Mesenchymal stem cell (in vitro differentiated cells and primary cell): ENCODE data around the gene PPIP5K1.

ENCODE experiments used
- DNase-seq: peaks from one replicate; pipeline ENCODE4 v3.0.0-alpha.2; 2013
- H2AFZ ChIP-seq: one replicate; pipeline ENCODE4 v1.6.1; 2013; ENCODE audit warnings: low read depth, mild to moderate bottlenecking, control low read depth, inconsistent platforms, low read length, moderate library complexity
- H2AK5ac ChIP-seq: 2 replicates; pipeline ENCODE4 v1.6.1; 2013; ENCODE audit warnings: low read length, moderate library complexity, mild to moderate bottlenecking, inconsistent platforms; ENCODE audit not compliant: severe bottlenecking
- H2BK120ac ChIP-seq: one replicate; pipeline ENCODE4 v1.6.1; 2013; ENCODE audit warnings: low read depth, mild to moderate bottlenecking, inconsistent platforms, low read length, moderate library complexity
- H2BK12ac ChIP-seq, 2 experiments: one replicate each; pipeline ENCODE4 v1.6.1; 2013; ENCODE audit warnings: inconsistent platforms in 2 of 2, low read length in 2 of 2, mild to moderate bottlenecking in 2 of 2, moderate library complexity in 2 of 2, control low read depth in 1 of 2
- H2BK15ac ChIP-seq: one replicate; pipeline ENCODE4 v1.6.1; 2013; ENCODE audit warnings: mild to moderate bottlenecking, low read depth, inconsistent platforms; ENCODE audit not compliant: poor library complexity, severe bottlenecking
- H2BK5ac ChIP-seq: 2 replicates; pipeline ENCODE4 v1.6.1; 2013; ENCODE audit warnings: low read depth, mild to moderate bottlenecking, low read length, control low read depth, inconsistent platforms; ENCODE audit not compliant: poor library complexity, severe bottlenecking
- H3K14ac ChIP-seq, 2 experiments: one replicate each; pipeline ENCODE4 v1.6.1; 2013; ENCODE audit warnings: inconsistent platforms in 2 of 2, low read length in 2 of 2, control low read depth in 1 of 2, mild to moderate bottlenecking in 1 of 2, moderate library complexity in 1 of 2
- H3K18ac ChIP-seq, 2 experiments: one replicate each; pipeline ENCODE4 v1.6.1; 2013; ENCODE audit warnings: inconsistent platforms in 2 of 2, low read length in 2 of 2, control low read depth in 1 of 2, low read depth in 1 of 2, mild to moderate bottlenecking in 1 of 2
- H3K23ac ChIP-seq, 2 experiments: one replicate each; pipeline ENCODE4 v1.6.1; 2013; ENCODE audit warnings: inconsistent platforms in 2 of 2, low read length in 2 of 2, mild to moderate bottlenecking in 2 of 2, moderate library complexity in 2 of 2, control low read depth in 1 of 2
- H3K27ac ChIP-seq: 2 replicates; pipeline ENCODE4 v1.5.1; 2013; ENCODE audit warnings: mild to moderate bottlenecking, moderate library complexity, low read length, control low read depth, inconsistent platforms; ENCODE audit not compliant: poor library complexity, severe bottlenecking
- H3K27me3 ChIP-seq, 2 experiments: 2 replicates each; pipeline versions ENCODE4 v1.6.1 to v1.7.0; 2013; ENCODE audit warnings: low read length in 2 of 2, mild to moderate bottlenecking in 2 of 2, moderate library complexity in 2 of 2, control low read depth in 1 of 2, inconsistent platforms in 1 of 2; ENCODE audit not compliant: control insufficient read depth in 1 of 2, insufficient read depth in 1 of 2
- H3K36me3 ChIP-seq, 2 experiments: 2 replicates each; pipeline versions ENCODE4 v1.6.1 to v1.7.0; 2013; ENCODE audit warnings: low read length in 2 of 2, control low read depth in 1 of 2, inconsistent platforms in 1 of 2, low read depth in 1 of 2, mild to moderate bottlenecking in 1 of 2; ENCODE audit not compliant: insufficient read depth in 2 of 2, control insufficient read depth in 1 of 2
- H3K4ac ChIP-seq, 2 experiments: one replicate each; pipeline ENCODE4 v1.6.1; 2013; ENCODE audit warnings: inconsistent platforms in 2 of 2, low read length in 2 of 2, mild to moderate bottlenecking in 2 of 2, moderate library complexity in 2 of 2, control low read depth in 1 of 2, low read depth in 1 of 2
- H3K4me1 ChIP-seq: 2 replicates; pipeline ENCODE4 v1.6.1; 2013; ENCODE audit warnings: low read depth, low read length, control low read depth; ENCODE audit not compliant: control insufficient read depth, insufficient read depth
- H3K4me2 ChIP-seq: 2 replicates; pipeline ENCODE4 v1.6.1; 2013; ENCODE audit warnings: low read length, mild to moderate bottlenecking, inconsistent platforms; ENCODE audit not compliant: poor library complexity, severe bottlenecking
- H3K4me3 ChIP-seq, 2 experiments: 2 replicates each; pipeline versions ENCODE4 v1.5.1 to v1.7.0; 2013; ENCODE audit warnings: low read length in 2 of 2, mild to moderate bottlenecking in 2 of 2, control low read depth in 1 of 2, low read depth in 1 of 2; ENCODE audit not compliant: insufficient read depth in 1 of 2
- H3K79me1 ChIP-seq: replicated peaks from 2 replicates; pipeline ENCODE4 v1.6.1; 2013; ENCODE audit warnings: mild to moderate bottlenecking, control low read depth, low read length, inconsistent platforms; ENCODE audit not compliant: poor library complexity, severe bottlenecking
- H3K9ac ChIP-seq: 2 replicates; pipeline ENCODE4 v1.7.0; 2013; ENCODE audit warnings: mild to moderate bottlenecking, low read length, moderate library complexity
- H3K9me3 ChIP-seq: 2 replicates; pipeline ENCODE4 v1.7.0; 2013; ENCODE audit warnings: mild to moderate bottlenecking, low read length; ENCODE audit not compliant: control insufficient read depth
- H4K8ac ChIP-seq: one replicate; pipeline ENCODE4 v1.6.1; 2013; ENCODE audit warnings: inconsistent platforms, mild to moderate bottlenecking, low read length, moderate library complexity
- H4K91ac ChIP-seq: one replicate; pipeline ENCODE4 v1.6.1; 2013; ENCODE audit warnings: mild to moderate bottlenecking, low read length, inconsistent platforms
- WGBS: methylation state at CpG from one replicate; pipeline ENCODE4 v1.1.7; 2013; ENCODE audit warnings: mixed read lengths; 5-methylcytosine and 5-hydroxymethylcytosine counted together

PPIP5K1 gene

DNA sequence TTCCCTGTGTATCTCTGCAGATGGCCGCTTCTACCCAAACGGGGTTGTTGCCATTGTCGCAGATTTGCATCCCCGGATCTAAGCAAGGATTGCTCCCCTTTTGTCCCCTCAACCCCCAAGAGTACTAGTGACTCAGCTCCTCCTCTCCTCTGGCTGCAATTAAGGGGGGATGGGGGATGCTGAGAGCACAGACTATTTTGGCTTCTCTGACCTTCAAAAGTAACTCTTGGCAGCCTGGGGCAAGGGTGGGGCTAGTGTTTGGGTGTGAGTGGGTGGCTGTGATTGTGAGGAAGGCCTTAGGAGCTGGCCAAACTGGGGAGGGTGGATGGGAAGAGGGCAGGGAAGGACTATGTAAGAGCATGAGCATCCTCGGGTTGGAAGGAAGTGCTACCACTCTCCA is 73.8 kb downstream of the PPIP5K1 start:
- WGBS = 40% methylated on average over 2 of the region's 5 CpGs
- Histone ChIP-seq H3K9me3 (no peaks in the 10 kb centered on the region), H2BK15ac (peak overlapping the region; percentile 50), H3K4me1 (peaks cover 28% of the 10 kb centered on the region), H4K91ac (peak overlapping the region; percentile 71), H3K9ac (peak overlapping the region; percentile 95), H3K4ac (peak overlapping the region in 1 of 2 experiments; percentile 37), H3K79me1 (peaks cover 19% of the 10 kb centered on the region), H3K18ac (peak overlapping the region; percentile 22 to 85), H3K23ac (no peak overlapping the region), H2AFZ (no peak overlapping the region), H3K27me3 (peaks cover 0 to 14% of the 10 kb centered on the region in 2 experiments), H3K4me2 (no peak overlapping the region), H2BK5ac (no peak overlapping the region), H3K14ac (no peak overlapping the region), H2AK5ac (peak overlapping the region; percentile 14), H4K8ac (peak overlapping the region; percentile 83), H3K4me3 (peak overlapping the region in 1 of 2 experiments; percentile 99), H2BK120ac (peak overlapping the region; percentile 54), H3K36me3 (peaks cover 8 to 14% of the 10 kb centered on the region in 2 experiments), H3K27ac (peak overlapping the region; percentile 3), H2BK12ac (peak overlapping the region; percentile 11 to 69)
- peak; percentile 28 for DNase-seq

- peaks cover 4 to 10% of the 10 kb centered on the region in 2 experiments for H3K36me3 ChIP-seq
- H3K27ac ChIP-seq = no peak overlapping the region
- no peaks in the 10 kb centered on the region for H3K9me3 ChIP-seq
- no peak overlapping the region for H2BK120ac ChIP-seq
- WGBS = no CpG with 5 or more reads among the region's 2 CpGs
- no peak overlapping the region for H2BK5ac ChIP-seq
- H2BK15ac ChIP-seq = no peak overlapping the region
- no peak overlapping the region for H3K14ac ChIP-seq
- no peak for DNase-seq
- H4K8ac ChIP-seq = peak overlapping the region; percentile 83
- H3K4me1 ChIP-seq = peaks cover 32% of the 10 kb centered on the region
- H3K4ac ChIP-seq = no peak overlapping the region
- no peak overlapping the region for H4K91ac ChIP-seq
- peak overlapping the region; percentile 72 for H2AK5ac ChIP-seq
- H3K9ac ChIP-seq = peak overlapping the region; percentile 95
- peaks cover 19% of the 10 kb centered on the region for H3K79me1 ChIP-seq
- peak overlapping the region in 1 of 2 experiments; percentile 48 for H3K18ac ChIP-seq
- H3K23ac ChIP-seq = no peak overlapping the region
- H2AFZ ChIP-seq = no peak overlapping the region
- peaks cover 0 to 14% of the 10 kb centered on the region in 2 experiments for H3K27me3 ChIP-seq
- H3K4me3 ChIP-seq = peak overlapping the region in 1 of 2 experiments; percentile 99
- H3K4me2 ChIP-seq = no peak overlapping the region
- H2BK12ac ChIP-seq = peak overlapping the region in 1 of 2 experiments; percentile 55
These were observed 74.3 kb downstream of the PPIP5K1 start for GRCh38 chr15:43515741-43516140.

DNA sequence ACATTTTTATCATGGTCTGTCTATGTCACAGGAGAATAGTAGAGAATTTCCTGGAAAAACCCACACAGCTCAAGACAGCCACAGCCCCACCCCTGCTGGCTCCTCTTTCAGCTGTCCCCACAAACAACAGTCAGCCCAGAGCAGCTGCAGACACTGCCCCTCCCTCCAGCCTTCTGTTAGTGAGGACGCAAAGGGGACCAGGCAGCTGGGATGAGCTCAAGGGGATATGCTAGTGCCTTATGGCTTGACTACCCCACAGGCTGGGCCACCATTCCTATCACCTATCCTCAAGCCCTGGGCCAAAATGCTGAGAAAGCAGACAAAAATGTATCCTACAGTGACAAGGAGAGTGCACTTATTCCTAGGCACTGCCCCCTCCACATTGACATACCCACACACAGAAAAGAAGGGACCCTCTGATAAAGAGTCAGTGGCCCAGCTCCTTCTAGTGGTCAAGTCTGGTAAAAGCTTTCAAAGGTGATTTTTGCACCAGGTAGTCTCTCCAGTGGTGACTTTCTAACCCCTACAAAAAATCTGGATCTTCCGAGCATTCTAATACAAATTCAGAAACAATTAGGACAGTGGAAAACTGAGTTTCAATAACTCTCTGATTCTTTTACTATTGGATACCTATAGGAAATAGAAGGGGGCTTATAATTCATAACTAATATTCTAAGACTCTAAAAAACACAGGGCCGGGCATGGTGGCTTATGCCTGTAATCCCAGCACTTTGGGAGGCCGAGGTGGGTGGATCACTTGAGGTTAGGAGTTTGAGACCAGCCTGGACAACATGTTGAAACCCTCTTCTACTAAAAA is 75.6 kb downstream of the PPIP5K1 start:
- Histone ChIP-seq H4K8ac (peak overlapping the region; percentile 21), H3K27me3 (peaks cover 0 to 14% of the 10 kb centered on the region in 2 experiments), H3K79me1 (peaks cover 11% of the 10 kb centered on the region), H3K4me1 (peaks cover 33% of the 10 kb centered on the region), H2AFZ (no peak overlapping the region), H3K4ac (no peak overlapping the region), H3K23ac (no peak overlapping the region), H2BK12ac (peak overlapping the region; percentile 12 to 59), H2BK5ac (no peak overlapping the region), H3K27ac (no peak overlapping the region), H3K9ac (peak overlapping the region; percentile 69), H3K36me3 (peaks cover 0 to 2% of the 10 kb centered on the region in 2 experiments), H3K4me2 (no peak overlapping the region), H2BK15ac (peak overlapping the region; percentile 83), H3K4me3 (peak overlapping the region in 1 of 2 experiments; percentile 50), H3K9me3 (no peaks in the 10 kb centered on the region), H4K91ac (no peak overlapping the region), H3K14ac (no peak overlapping the region), H2AK5ac (no peak overlapping the region), H3K18ac (peak overlapping the region; percentile 50 to 75), H2BK120ac (no peak overlapping the region)
- DNase-seq = peak; percentile 71
- 54% methylated on average over 3 of the region's 4 CpGs for WGBS

DNA sequence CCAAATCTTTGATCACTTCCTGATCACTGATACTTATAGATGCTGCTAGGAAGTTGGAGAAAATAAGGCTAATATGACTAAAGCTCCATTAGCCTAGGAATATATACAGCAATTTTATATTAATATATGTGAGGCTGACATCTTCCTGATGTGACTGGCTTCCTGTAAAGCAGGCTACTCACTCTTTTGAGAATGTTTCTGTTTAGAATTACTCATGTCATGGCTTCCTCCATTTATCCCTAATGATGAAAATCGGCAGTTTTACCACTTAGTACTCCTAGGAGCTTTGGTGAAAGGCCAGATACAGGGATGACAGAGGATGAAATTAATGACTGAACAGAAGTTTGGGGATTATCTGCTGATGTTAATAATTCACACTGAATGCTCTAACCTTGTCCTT is 76.5 kb downstream of the PPIP5K1 start:
- no peak overlapping the region for H3K23ac ChIP-seq
- H3K27ac ChIP-seq = no peak overlapping the region
- H3K36me3 ChIP-seq = no peaks in the 10 kb centered on the region
- H4K91ac ChIP-seq = no peak overlapping the region
- no peak overlapping the region for H2BK15ac ChIP-seq
- no peak overlapping the region for H3K14ac ChIP-seq
- peak; percentile 51 for DNase-seq
- no peak overlapping the region for H4K8ac ChIP-seq
- no peak overlapping the region for H3K4me2 ChIP-seq
- peaks cover 6% of the 10 kb centered on the region for H3K79me1 ChIP-seq
- H3K4ac ChIP-seq = no peak overlapping the region
- H2BK120ac ChIP-seq = no peak overlapping the region
- no peak overlapping the region for H2AK5ac ChIP-seq
- H2BK12ac ChIP-seq = no peak overlapping the region
- no peaks in the 10 kb centered on the region for H3K9me3 ChIP-seq
- H3K4me3 ChIP-seq = peak overlapping the region in 1 of 2 experiments; percentile 3
- H2AFZ ChIP-seq = no peak overlapping the region
- peaks cover 0 to 14% of the 10 kb centered on the region in 2 experiments for H3K27me3 ChIP-seq
- 0% methylated on average over 1 of the region's 1 CpG for whole genome bisulfite sequencing
- H3K4me1 ChIP-seq = peaks cover 33% of the 10 kb centered on the region
- peak overlapping the region; percentile 69 for H3K9ac ChIP-seq
- H2BK5ac ChIP-seq = no peak overlapping the region
- H3K18ac ChIP-seq = no peak overlapping the region
